Stimulated activated CD4-positive, alpha-beta T cell treated with anti-CD3 and anti-CD28 coated beads, Interleukin-2, amount 100 ng/mL, for 48 hours (primary cell): ENCODE measurements around the gene SLC22A1.
A peak's percentile ranks its signal among the peaks of the same experiment; 100 is the strongest.
"Not testable (repeated sequence)": the region's sequence is repeated elsewhere in the genome, so short reads cannot be mapped to it uniquely, and the experiment has no call there.

Source experiments
- DNase-seq, 2 donors: peaks; one replicate each; pipeline ENCODE4 v3.0.0-alpha.2; 2020

The SLC22A1 gene

DNA sequence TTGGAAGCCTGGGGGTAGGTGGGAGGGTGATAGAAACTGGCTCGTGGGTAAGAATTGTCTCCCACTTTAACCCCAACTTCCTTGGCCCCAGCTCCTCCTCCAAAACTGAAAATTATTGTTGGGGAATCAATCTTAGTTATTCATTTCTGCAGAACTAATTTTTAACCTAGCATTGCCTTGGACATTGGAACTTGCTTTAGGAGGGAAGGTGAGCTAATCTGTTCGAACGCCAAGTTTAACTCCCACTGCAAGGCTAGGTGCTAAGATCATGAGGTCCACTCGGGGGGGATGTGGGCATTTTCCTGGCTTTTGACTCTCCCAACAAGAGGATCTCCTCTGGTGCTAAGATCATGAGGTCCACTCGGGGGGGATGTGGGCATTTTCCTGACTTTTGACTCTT lies 3.5 kb downstream of the SLC22A1 start:
- not testable (repeated sequence) for DNase-seq

DNA sequence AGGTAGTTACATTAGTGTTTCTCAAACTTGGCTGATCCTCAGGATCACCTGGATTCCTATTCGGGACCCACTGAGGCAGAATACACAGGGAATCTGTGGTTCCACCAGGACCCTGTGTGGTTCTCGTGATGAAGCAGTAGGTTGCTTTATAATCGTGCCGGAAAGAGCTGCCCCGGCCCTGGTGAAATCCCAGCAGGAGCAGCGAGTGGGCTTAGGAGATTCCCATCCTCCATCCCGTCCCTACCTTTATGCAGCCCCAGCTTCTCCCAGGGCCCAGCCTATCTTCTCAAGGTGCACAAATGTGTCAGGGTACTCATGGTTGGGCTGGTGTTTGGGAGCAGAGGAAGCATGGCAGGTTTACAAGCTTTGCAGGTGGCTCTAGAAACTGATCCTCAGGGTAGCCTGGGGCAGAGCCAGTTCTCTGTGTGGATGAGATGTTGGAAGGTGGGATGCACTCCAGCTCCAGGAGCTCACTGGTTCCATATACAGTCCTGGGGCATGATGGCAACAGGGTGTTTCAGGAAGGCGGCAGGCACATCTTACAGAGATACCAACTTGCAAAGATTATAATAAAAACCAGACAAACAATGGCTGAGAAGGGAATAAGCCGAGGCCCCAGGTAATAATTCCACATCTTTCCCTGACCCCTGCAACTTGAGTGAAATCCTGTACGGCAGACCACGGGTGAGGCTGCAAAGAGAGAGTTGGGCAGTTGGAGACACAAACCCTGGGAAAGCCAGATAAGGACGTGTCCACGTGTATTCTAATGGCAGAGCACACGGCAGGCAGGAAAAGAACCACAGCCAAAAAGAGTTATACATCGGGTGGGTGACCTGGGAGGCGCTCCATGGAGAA lies 5.9 kb downstream of the SLC22A1 start:
- no peak for DNase-seq

DNA sequence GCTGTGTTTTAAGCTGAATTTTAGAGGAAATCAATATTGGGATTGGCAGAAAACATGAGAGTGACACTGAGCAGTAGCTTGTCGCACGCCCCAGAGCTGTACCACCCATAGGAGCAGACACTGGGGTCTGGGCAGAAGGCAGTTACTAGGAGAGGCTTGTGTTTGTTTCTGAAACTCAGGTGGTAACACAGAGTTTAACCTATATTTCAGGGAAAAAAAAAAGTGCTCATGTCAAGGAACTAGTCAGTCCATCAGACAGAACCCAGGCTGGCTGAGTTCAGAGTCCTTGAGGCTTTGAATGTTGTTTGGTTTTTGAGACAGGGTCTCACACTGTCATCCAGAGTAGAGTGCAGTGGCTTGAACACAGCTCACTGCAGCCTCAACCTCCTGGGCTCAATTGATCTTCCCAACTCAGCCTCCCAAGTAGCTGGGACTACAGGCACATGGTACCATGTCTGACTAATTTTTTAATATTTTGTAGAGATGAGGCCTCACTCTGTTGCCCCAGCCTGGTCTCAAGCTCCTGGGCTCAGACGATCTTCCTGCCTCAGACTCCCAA lies 6.6 kb downstream of the SLC22A1 start:
- no peak for DNase-seq

DNA sequence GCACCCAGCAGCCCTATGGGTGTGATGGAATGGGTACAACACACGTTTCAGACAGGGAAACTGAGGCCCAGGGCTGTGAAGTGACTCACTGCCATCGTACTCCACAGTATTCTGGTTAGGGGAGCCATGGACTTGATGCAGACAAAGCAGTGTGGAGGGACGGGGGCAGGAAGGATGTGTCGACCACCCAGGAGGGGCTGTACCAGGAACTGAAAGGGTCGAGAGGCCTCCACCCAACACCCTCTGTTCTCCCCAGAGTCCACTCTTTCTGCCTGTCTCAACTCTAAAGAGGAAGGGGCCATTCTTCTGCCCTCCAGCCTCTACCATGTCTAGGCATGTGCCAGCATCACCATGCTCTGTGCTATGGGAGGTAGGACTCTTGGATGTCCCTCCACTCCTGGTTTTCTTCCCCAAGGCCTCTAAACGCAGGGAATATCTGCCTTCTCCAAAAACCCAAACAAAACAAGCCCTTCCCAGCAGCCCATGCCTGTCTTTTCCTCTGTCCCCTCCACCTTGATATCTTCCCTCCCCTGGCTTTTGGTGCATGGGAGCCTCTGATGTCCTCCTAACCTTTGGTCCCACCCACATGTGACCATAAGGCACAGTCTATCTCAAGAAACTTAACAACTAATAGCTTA lies 7.4 kb downstream of the SLC22A1 start:
- DNase-seq = no peak

DNA sequence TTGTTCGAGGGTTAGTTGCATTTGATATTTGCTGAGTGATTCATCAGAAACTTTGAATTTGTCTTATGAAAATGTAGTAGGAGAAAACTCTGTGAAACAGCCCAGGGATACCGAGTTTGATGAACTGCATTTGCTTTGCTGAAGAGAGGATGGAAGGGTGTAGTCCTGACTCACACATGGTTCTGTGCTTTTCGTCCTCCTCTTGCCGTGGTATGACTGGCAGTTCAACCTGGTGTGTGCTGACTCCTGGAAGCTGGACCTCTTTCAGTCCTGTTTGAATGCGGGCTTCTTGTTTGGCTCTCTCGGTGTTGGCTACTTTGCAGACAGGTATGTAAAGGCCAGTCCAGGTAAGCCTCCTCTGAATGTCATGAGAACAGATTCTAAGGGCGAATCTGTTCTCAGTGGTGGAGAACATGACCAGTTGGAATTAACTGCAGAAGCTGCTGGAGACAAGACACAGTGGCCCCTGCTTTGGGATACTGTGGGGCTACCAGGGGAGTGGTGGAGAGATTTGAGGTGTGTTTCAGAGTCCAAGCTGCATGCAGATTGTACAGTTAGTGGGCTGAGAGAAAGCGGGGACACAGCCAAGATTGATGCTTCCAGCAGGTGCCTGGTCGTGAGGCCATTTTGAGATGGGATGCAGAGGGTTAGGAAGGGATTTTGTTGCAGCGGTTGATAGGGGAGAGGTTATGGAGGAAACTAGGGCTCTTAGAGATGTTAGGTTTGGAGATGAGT lies 8.4 kb downstream of the SLC22A1 start:
- DNase-seq = no peak

DNA sequence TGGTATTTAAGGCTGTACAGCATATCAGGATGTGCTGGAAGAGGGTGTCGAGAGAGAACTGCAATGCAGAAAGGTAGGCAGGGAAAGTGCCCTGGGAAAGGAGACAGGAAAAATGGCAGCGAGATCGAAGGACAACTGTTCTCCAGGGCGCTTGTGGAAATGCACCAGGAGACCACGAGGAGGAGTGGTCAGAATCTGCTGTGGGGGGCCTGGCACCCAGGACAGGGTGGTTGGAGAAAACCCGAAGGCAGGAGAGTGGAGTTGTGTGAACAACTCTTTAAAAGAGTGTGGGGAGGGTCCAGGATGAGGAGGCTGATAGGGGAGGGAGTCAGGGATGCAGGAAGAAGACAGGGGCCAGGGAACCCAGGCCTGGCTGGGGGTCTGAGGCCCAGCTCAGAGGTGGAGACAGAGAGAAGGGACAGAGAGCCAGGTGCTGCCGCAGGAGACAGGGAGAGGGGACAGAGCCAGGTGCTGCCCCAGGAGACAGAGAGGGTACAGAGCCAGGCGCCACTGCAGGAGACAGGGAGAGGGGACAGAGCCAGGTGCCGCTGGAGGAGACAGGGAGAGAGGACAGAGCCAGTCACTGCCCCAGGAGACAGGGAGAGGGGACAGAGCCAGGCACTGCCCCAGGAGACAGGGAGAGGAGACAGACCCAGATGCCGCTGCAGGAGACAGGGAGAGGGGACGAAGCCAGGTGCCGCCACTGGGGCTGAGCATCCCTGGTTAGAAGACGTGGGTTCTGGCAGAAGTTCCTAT lies 9.3 kb downstream of the SLC22A1 start:
- DNase-seq = no peak

DNA sequence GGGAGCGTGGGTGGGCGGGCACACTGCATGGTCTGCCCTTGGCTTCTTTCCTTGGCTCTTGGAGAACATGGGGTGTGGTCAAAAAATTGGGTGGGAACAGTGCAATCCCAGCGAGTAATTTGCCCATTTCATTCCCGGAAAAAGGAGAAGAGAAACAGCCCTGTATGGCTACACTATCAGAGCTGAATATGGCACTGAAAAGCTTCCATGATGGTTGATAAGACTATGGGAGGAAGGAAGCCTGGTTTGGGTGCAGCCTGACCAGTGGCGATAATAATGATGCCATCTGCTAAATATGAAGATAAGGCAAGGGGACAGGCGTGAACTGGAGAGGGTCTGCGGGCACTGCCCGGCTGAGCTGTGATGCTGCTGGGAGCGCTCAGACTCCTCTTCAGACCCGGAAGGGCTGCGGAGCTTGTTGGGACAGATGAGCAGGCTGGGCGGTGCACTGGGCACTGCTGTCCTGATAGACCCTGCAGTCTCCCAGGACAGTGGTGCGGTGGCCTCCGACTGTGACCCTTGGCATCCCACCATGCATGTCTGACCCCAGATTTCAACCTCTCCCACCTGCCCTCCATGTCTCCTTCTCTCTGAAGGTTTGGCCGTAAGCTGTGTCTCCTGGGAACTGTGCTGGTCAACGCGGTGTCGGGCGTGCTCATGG lies 10.2 kb downstream of the SLC22A1 start:
- no peak for DNase-seq

DNA sequence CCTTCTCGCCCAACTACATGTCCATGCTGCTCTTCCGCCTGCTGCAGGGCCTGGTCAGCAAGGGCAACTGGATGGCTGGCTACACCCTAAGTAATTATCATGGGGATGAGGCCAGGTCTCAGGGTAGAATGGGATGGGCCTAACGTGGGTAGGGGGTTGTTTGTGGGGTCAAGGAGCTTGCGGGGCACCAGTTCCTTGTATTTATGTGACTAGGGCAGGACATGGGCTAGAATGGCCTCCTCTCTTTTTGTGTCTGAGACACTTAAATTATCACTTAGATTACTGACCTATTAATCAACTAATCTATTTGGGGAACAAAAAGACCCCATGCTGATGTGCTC lies 10.7 kb downstream of the SLC22A1 start:
- DNase-seq = no peak

DNA sequence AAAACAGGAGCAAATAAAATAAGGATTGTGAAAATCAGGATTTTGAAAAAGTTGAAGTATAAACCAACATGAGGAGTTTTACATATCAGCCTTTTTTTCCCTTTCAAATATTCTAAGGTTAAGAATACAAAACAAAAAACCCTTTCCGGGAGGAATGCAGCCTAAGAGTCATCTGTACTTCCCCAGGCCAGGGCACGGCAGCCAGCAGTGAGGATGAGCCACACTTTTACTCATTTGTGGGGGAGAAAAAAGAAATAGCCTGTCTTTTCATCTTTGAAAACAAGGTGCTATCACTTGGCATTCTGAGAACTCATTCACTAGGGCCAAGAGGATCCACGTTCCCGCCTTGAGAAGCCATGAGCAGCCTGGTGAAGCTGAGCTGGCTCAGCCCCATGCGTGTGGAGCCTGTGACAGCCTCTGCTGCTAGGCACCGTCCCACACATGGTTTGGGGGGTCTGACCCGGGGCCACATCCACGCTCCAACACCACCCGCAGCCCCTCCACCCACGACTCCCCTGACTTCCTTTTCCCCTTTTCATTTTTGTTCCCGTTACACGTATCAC lies 11.2 kb downstream of the SLC22A1 start:
- no peak for DNase-seq

DNA sequence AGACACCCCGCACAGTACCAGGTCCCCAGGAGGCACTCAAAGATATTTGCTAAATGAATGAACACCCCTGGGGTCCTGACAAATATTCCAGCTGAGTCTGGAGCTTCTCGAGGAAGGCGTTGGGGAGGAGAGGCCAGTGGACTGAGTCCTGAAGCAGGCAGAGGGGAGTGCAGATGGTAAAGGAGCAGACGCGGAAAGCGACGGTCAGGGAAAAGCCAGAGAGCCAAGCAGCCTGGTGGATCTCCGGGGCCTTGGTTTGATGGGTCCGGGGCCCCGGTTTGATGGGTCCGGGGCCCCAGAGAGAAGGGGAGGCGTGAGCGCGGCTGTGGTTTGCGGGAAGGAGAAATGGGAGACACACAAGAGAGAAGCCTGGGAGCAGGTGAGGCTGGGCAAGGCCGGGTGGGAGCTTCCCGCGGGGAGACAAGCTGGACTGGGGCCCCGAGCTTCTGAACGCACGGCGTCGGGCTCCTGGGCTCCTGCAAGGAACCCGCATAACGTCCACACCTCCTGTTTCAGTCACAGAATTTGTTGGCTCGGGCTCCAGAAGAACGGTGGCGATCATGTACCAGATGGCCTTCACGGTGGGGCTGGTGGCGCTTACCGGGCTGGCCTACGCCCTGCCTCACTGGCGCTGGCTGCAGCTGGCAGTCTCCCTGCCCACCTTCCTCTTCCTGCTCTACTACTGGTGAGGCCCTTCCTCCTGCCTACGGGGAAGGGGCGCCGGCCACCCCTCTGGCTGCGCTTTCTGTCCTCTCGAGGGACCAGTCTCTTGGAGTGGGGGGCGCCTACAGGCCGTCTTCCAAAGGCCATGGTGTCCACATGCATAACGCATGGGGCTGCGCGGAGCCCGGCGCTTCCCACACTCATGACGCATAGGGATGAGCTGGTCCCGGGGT lies 12.1 kb downstream of the SLC22A1 start:
- no peak for DNase-seq

DNA sequence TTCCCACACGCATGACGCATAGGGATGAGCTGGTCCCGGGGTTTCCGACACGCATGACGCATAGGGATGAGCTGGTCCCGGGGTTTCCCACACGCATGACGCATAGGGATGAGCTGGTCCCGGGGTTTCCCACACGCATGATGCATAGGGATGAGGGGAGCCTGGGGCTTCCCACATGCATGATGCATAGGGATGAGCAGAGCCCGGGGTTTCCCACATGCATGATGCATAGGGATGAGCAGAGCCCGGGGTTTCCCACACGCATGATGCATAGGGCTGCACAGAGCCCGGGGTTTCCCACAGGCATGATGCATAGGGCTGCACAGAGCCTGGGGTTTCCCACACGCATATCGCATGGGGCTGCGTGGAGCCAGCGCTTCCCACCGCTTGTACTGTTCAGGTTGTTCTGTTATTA lies 12.7 kb downstream of the SLC22A1 start:
- DNase-seq = not testable (repeated sequence)

DNA sequence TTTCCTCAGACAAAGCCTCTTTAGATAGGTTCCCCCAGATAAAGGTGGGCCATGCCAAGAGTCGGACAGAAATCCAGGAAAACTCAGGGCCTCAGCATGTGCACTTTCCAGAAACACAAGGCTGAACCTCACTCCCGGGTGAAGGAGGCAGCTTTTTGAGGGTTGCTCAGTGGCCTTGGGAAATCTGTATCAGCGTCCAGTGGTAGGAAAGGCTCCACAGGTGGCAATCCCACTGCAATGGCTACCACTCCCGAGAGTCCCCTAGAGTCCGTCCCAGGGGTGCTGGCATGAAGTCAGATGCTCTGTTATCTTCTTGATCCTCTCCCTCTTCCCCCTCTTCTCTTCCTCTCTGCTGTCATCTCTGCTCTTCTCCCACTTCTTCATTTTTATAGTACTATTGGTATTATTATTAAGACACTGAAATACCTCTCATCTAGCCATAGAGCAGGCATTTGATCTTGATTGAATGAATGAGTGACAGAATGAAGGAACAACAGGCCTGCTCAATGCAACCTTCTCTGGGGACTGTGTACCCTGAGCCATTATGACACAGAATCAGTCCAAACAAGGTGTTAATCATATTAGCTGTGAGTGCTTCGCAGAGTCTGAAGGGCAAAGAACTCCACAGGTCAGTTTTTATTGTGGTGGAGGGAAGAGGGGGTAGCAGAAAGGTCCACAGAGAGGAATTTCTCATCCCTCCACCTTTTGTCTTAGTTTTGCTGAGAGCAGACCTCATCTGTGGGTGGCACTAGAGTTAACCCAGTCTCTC lies 13.3 kb downstream of the SLC22A1 start:
- DNase-seq = no peak

DNA sequence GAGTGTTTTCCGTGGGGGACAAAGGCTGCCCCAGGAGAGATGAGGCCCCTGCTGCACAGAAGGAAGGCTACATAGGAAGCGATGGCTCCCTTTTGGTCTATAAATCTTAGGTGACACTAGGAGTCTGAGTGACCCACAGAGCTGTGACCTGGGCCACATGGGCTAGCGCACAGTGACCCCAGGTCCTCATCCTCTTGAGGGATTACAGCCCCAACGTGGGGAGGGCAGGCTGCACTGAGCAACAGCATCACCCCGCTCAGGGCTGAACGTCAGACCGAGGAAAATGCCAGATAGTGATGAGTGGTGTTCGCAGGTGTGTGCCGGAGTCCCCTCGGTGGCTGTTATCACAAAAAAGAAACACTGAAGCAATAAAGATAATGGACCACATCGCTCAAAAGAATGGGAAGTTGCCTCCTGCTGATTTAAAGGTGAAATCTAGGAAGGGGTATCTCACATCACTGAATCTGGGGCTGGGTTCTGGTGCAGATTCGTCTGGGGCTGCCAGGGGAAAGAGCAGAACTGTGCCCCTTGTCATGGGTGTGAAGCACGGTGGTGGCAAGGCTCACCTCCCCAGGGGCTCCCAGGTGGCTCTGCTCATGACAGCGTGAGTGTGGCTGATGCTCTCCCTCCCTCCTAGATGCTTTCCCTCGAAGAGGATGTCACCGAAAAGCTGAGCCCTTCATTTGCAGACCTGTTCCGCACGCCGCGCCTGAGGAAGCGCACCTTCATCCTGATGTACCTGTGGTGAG lies 14.5 kb downstream of the SLC22A1 start:
- DNase-seq = no peak

DNA sequence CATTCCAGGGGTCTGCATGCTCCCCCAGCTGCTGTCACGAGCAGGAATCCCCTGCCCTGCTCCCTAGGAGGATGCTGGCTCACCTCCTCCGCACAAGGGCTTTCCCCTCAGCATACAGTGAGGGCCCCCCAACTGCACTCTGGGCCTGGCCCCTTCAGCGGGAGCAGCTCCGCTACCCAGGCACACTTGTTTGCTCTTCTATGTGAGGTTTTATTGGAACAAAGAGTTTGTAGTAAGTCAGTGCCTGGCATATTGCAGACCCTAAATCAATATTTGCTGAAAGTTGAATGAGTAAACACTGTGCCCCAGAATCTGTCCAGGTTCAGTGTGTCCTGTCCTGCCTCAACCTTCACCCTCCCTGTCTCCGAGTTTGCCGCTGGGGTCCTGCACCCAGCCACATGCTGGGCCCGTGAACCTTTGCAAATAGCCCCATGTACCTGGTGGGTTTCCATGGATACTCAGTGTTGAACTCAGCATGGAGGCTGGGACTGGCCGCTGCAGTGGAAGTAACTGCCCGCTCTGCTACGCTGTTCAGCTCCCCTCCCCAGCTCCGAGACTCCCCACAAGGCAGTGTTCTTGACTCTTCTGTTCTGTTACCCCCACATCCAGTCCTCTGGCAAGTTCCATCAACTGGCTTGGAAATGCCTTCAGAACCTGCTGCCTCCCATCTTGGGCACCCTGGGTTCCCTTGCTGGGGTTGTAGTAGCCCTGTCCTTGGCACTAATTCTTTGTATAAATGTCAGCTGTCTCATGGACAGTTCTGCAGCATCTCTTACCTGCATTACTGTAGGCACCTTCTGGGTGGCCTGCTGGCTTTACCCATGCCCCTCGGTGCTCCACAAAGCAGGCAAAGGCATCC lies 15.7 kb downstream of the SLC22A1 start:
- DNase-seq = no peak

DNA sequence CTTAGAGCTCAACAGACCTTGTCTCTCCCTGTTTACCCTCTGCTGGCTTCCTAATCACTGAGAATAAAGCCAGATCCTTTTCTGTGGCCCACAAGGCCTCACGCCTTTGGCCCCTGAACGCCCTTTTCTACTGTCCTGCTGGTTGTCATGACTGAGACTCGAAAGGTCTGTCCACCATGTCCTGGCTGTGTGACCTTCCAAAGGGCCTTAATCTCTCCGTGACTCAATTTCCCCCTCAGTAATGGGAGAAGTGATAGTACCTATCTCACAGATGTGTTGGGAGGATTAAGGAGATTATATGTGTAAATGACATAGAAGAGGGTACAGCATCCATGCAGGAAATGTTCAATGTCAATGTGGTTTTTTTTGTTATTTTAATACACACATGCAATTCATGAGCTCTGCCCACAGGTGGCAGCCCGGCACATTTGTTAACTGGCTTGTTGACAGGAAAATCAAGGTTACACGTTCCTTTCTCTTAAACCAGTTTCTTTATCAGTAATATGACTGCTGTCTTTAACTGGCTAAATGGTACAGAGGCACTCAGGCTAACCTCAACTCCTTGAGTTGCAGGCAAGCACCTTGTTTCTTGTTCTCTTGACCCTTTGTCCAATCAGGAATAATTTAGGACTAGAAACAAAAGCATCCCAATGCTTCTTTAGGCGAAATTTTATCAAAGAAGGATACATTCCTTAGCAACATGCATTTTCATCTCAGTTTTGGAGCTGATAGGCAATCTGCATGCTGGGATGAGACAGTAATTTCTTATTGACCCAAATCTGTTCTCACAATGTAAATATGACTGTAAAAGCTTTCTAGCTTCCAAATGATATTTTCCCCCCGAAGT lies 16.6 kb downstream of the SLC22A1 start:
- peak; percentile 52 to 56 for DNase-seq

DNA sequence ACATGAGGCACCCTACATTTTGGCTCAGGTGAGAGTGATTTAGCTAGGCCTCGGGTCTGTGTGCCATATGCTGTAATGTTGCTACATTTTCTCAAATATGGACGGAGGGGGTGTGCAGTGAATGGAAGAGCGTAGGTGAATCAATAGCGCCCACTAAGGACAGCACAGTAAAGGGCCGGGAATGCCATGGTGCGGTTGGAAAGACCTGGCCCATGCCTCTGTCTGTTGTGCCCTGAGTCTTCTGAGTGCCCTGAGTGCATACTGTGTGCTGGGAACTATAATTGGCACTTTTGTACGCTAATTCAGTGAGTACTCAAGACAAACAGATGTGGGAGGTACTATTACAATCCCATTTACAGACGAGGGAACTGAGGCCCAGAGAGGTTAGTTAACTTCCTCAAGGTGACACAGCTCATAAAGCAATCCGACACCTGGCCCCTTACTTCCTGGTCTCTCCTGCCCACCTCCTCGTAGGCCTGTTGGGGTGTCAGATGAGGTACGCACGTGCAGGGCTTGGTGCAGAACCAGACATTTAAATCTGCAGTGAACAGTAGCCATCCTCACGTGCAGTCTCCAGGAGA lies 17.3 kb downstream of the SLC22A1 start:
- DNase-seq = no peak

DNA sequence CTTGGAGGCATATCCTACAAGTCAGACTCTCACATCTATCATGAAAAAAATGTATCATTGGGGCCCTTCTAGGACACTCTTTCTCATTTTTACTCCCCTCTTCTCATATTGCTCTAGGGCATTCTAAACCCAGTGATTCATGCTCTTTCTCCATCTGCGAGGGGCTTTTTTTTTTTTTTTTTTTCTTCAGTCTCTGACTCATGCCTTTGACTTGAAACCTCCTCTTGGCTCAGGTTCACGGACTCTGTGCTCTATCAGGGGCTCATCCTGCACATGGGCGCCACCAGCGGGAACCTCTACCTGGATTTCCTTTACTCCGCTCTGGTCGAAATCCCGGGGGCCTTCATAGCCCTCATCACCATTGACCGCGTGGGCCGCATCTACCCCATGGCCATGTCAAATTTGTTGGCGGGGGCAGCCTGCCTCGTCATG lies 17.8 kb downstream of the SLC22A1 start:
- DNase-seq = no peak
